K562 (cell line): ENCODE data around the gene ARRB2. TPM values are rescaled to one million over a fixed set of nuclear protein-coding genes. Genes with fewer than 3 reads are reported as not detected.

Experiments
- CCAR2 ChIP-seq: fragments of 200-400 bp; formaldehyde crosslinking; IDR thresholded peaks from 2 replicates; pipeline ENCODE4 v1.6.1; 2017; ENCODE audit warnings: mild to moderate bottlenecking, low read depth, low read length
- CXXC5 ChIP-seq: fragments of 250-450 bp; sonication (Bioruptor Pico); IDR thresholded peaks from 2 replicates; pipeline ENCODE4 v1.8.0; 2022; ENCODE audit warnings: inconsistent platforms, mild to moderate bottlenecking, moderate library complexity
- ETV6 ChIP-seq, 3 experiments: fragments of 150-350 bp in 1 of 3; sonication (generic) in 1 of 3; formaldehyde crosslinking in 1 of 3; IDR thresholded peaks; 2 replicates each; pipeline versions ENCODE4 v1.6.1 to v1.8.0; 2014 to 2022; ENCODE audit warnings: borderline replicate concordance in 2 of 3, low read depth in 2 of 3, antibody characterized with exemption in 1 of 3, low read length in 1 of 3, mild to moderate bottlenecking in 1 of 3, missing genetic modification reagents in 1 of 3
- KDM5B ChIP-seq: fragments of 200-600 bp; sonication (generic); IDR thresholded peaks from 2 replicates; pipeline ENCODE4 v1.6.1; 2012; ENCODE audit warnings: low read depth, mild to moderate bottlenecking, moderate library complexity, low read length, control low read depth, inconsistent platforms; ENCODE audit not compliant: insufficient replicate concordance
- KLF1 ChIP-seq: fragments of 450-650 bp; IDR thresholded peaks from 2 replicates; pipeline ENCODE4 v1.6.1; 2016; ENCODE audit warnings: missing genetic modification characterization, missing compliant biosample characterization
- NFYB ChIP-seq: IDR thresholded peaks from 2 replicates; pipeline ENCODE4 v1.6.1; 2011; ENCODE audit warnings: mild to moderate bottlenecking, moderate library complexity; ENCODE audit not compliant: insufficient read length; ENCODE audit errors: extremely low read depth
- POU5F1 ChIP-seq: fragments of 150-350 bp; IDR thresholded peaks from 2 replicates; pipeline ENCODE4 v1.6.1; 2014; ENCODE audit warnings: borderline replicate concordance, low read length, low read depth, mild to moderate bottlenecking; ENCODE audit not compliant: partially characterized antibody
- SETDB1 ChIP-seq: IDR thresholded peaks from one replicate; pipeline ENCODE4 v1.6.1; 2012; ENCODE audit warnings: low read length, control low read depth, inconsistent platforms
- SMARCA4 ChIP-seq: fragments of 450-650 bp; IDR thresholded peaks from 2 replicates; pipeline ENCODE4 v1.6.1; 2016
- SREBF1 ChIP-seq: fragments of 150-350 bp; IDR thresholded peaks from 2 replicates; pipeline ENCODE4 v1.6.1; 2014; ENCODE audit warnings: antibody characterized with exemption, low read depth, low read length, borderline replicate concordance
- SRSF3 ChIP-seq: fragments of 200-400 bp; formaldehyde crosslinking; IDR thresholded peaks from 2 replicates; pipeline ENCODE4 v1.6.1; 2016; ENCODE audit warnings: mild to moderate bottlenecking, low read length, moderate library complexity; ENCODE audit not compliant: insufficient read depth
- SRSF7 ChIP-seq: fragments of 200-400 bp; formaldehyde crosslinking; optimal IDR thresholded peaks from 2 replicates; pipeline ENCODE3; 2017; ENCODE audit warnings: mild to moderate bottlenecking, low read depth, low read length
- TAF1 ChIP-seq: IDR thresholded peaks from 2 replicates; pipeline ENCODE4 v1.6.1; 2011; ENCODE audit warnings: mild to moderate bottlenecking, low read length, moderate library complexity; ENCODE audit not compliant: insufficient read depth, control insufficient read depth, severe bottlenecking; ENCODE audit errors: extremely low read depth
- TCF3 ChIP-seq: sonication (generic); formaldehyde crosslinking; IDR thresholded peaks from 2 replicates; pipeline ENCODE4 v1.4.0; 2020; ENCODE audit warnings: mild to moderate bottlenecking, missing genetic modification reagents
- ZBTB17 ChIP-seq: fragments of 450-650 bp; formaldehyde crosslinking; IDR thresholded peaks from 2 replicates; pipeline ENCODE4 v1.4.0; 2020; ENCODE audit warnings: mild to moderate bottlenecking
- ZNF23 ChIP-seq: fragments of 250-450 bp; sonication (Bioruptor Pico); IDR thresholded peaks from 2 replicates; pipeline ENCODE4 v1.4.0; 2020; ENCODE audit warnings: mild to moderate bottlenecking
- ZNF24 ChIP-seq: fragments of 450-650 bp; IDR thresholded peaks from 2 replicates; pipeline ENCODE4 v1.6.1; 2016
- ZNF41 ChIP-seq: fragments of 250-450 bp; sonication (Bioruptor Pico); conservative IDR thresholded peaks from 2 replicates; pipeline ENCODE4 v1.4.0; 2020; ENCODE audit warnings: mild to moderate bottlenecking
- ZNF436 ChIP-seq: fragments of 250-450, 450-650 bp; sonication (Bioruptor Pico); formaldehyde crosslinking; IDR thresholded peaks from 2 replicates; pipeline ENCODE4 v1.7.0; 2020; ENCODE audit warnings: mild to moderate bottlenecking
- ZNF740 ChIP-seq, 3 experiments: fragments of 200-800 bp in 1 of 3; sonication (Bioruptor generic) in 1 of 3; sonication (generic) in 1 of 3; formaldehyde crosslinking in 1 of 3; IDR thresholded peaks; 2 replicates each; pipeline versions ENCODE4 v1.6.1 to v1.8.0; 2016 to 2022; ENCODE audit warnings: mild to moderate bottlenecking in 2 of 3, missing compliant biosample characterization in 2 of 3, missing genetic modification characterization in 2 of 3, missing genetic modification reagents in 1 of 3
- ZNF79 ChIP-seq: fragments of 250-450 bp; sonication (Bioruptor Pico); IDR thresholded peaks from 2 replicates; pipeline ENCODE4 v1.4.0; 2020; ENCODE audit warnings: low read depth, mild to moderate bottlenecking, moderate library complexity
- polyA plus RNA-seq, 8 experiments: library from polyadenylated mRNA; depleted of rRNA in 4 of 8; stranded (reverse) in 5 of 8; unstranded in 3 of 8; fragments of >200 nt; fragmentation: Nextera tagmentation in 2 of 8; fragmentation: Illumina TruSeq in 1 of 8; extraction: Ambion mirVana in 2 of 8; extraction: Trizol in 1 of 8; gene quantifications; 2 replicates each; pipeline versions ENCODE4 v1.2.1 to v1.2.3, GENCODE V29; 2011 to 2014; ENCODE audit warnings: inconsistent platforms in 1 of 8, missing spikeins in 1 of 8
- total RNA-seq, 7 experiments: library from RNA; depleted of rRNA in 6 of 7; stranded (reverse); fragments of >200 nt in 6 of 7; fragmentation: Illumina TruSeq in 2 of 7; extraction: Trizol in 2 of 7; gene quantifications; 2 replicates each; pipeline versions ENCODE4 v1.2.1 to v1.2.3, GENCODE V29; 2011 to 2021; ENCODE audit warnings: low replicate concordance in 1 of 7

The ARRB2 gene
- total and polyA plus RNA-seq, 9 of the 15 experiments (the other 6 are each of a cell fraction or from before 2014, with no cell fraction given) = 0.79 to 15.3 (median 8.8) TPM

- TF ChIP-seq ZNF740 (CRISPR knock-in tag; IDR thresholded peaks at IDR 0.05) = no peak
- no peak for TF ChIP-seq ZNF740 (tag; IDR thresholded peaks at IDR 0.05)
- TF ChIP-seq SRSF3 = no peak
- TF ChIP-seq ZNF436 (CRISPR knock-in tag) = no peak
- no peak for TF ChIP-seq ETV6 (IDR thresholded peaks at IDR 0.05; ENCODE audit: borderline replicate concordance in 1 of 2, low read depth in 2 of 2, low read length in 1 of 2)
- TF ChIP-seq ETV6 (CRISPR knock-in tag; IDR thresholded peaks at IDR 0.05; ENCODE audit: borderline replicate concordance) = no peak
- TF ChIP-seq ZNF79 (CRISPR knock-in tag) = no peak
- TF ChIP-seq ZNF24 = no peak
- no peak for TF ChIP-seq ZNF41 (CRISPR knock-in tag)
- peak; percentile 89 for TF ChIP-seq TCF3 (CRISPR knock-in tag)
- no peak for TF ChIP-seq SETDB1
- TF ChIP-seq POU5F1 = no peak
- TF ChIP-seq SRSF7 = no peak
- TF ChIP-seq KLF1 (tag) = no peak
- no peak for TF ChIP-seq SREBF1
- no peak for TF ChIP-seq NFYB
- TF ChIP-seq ZBTB17 (CRISPR knock-in tag) = no peak
- TF ChIP-seq CCAR2 = no peak
- peak; percentile 80 for TF ChIP-seq SMARCA4
- no peak for TF ChIP-seq TAF1
- TF ChIP-seq KDM5B = no peak
- TF ChIP-seq ZNF23 (CRISPR knock-in tag) = no peak
- TF ChIP-seq CXXC5 (CRISPR knock-in tag) = peak; percentile 55
These were observed 11.0 kb downstream of the ARRB2 start (continued) for GRCh38 chr17:4721203-4722135.
